Activated CD8-positive, alpha-beta memory T cell treated with anti-CD3 and anti-CD28 coated beads, Interleukin-2, amount 50 U/mL, for 4 hours (primary cell): Measurements from ENCODE around the gene SERPINA10.

Source experiments
- DNase-seq: peaks from one replicate; pipeline ENCODE4 v3.0.0-alpha.2; 2020

Gene SERPINA10, protein sequence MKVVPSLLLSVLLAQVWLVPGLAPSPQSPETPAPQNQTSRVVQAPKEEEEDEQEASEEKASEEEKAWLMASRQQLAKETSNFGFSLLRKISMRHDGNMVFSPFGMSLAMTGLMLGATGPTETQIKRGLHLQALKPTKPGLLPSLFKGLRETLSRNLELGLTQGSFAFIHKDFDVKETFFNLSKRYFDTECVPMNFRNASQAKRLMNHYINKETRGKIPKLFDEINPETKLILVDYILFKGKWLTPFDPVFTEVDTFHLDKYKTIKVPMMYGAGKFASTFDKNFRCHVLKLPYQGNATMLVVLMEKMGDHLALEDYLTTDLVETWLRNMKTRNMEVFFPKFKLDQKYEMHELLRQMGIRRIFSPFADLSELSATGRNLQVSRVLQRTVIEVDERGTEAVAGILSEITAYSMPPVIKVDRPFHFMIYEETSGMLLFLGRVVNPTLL

GRCh38 chr14:94292872-94293577, at the start of gene SERPINA10:
SERPINA10 (minus strand) TSS chr14:94293268; CDS start chr14:94290593, 2,675 bp downstream.
- no peak for DNase-seq

DNA sequence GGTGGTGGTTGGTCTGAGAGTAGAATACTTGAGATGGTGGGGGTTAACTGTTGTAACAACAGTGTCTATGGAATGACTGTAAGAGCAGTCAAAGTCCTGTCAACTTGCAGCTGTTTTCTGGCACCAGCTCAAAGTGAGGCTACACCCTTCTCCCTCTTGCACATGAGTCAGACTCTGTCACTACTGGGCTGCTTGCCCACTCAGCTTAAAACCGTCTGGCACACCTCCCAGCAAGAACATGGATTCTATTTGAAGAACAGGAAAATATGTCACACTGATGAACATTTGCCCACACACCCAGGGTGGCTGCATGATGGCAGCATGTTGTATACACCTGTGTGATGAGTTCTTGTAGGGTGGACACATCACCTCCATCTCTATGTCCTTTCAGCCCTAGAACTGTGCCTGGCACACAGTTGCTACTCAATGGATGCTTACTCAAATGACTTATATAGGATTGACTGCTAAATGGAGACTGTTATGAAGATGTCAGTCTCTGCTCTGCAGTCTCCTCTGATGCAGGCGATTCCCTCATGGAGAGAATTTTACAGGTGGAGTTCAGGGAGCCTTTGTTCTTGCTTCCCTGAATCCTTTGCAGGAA, 49.4 kb upstream of the SERPINA10 start:
- no peak for DNase-seq

GRCh38 chr14:94341656-94342333, 48.7 kb upstream of the SERPINA10 start:
- DNase-seq = no peak

DNA sequence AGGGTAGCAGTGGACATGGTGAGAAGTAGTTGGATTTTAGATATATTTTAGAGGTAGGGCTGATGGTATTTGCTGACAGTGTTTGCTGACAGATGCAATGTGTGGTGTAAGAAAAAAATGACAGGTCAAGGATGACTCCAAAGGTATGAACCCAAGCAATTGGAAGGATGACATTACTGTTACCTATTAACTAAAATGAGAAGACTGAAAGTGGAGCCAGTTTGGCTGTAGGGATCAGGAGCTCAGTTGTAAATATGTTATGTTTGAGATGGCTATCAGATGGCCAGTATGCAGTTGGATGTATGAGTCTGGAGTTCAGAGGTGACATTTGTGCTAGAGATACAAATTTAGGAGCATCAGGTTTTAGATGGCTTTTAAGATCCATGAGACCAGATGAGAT, 47.5 kb upstream of the SERPINA10 start:
- no peak for DNase-seq

- no peak for DNase-seq
Measured at GRCh38 chr14:94338023-94338422, 45.0 kb upstream of the SERPINA10 start.

- DNase-seq = no peak
Measured at GRCh38 chr14:94337274-94337673, 44.2 kb upstream of the SERPINA10 start.

DNA sequence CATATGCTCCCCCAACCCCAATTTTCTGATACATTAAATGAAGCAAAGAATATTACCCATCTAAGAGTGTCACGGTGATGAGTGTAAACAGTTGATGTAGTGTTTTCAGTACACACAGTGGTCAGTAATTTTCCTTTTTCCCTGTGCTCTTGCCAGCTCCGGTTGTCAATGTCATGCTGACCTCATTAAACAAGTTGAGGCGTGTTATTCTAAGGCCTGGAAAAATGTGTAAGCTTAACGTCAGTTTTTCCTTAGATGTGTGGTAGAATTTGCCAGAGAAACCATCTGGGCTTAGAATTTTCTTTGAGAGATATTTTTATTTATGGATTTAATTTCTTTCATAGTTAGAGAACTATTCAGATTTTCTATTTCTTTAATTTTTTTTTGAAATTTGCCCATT, 41.8 kb upstream of the SERPINA10 start:
- no peak for DNase-seq

DNA sequence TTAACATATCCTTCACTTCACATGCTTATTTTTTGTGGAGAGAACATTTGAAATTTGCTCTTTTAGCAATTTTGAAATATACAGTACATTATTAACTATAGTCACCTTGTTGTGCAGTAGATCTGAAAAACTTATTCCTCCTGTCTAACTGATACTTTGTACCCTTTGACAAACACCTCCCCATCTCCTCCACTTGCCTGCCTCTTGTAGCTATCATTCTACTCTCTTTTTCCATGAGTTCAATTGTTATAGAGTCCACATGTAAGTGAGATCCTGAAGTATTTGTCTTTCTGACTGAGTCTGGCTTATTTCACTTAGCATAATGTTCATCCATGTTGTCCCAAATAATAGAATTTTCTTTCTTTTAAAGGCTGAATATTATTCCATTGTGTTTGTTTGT, 39.5 kb upstream of the SERPINA10 start:
- DNase-seq = no peak

GRCh38 chr14:94332063-94332583, 39.1 kb upstream of the SERPINA10 start:
- no peak for DNase-seq

GRCh38 chr14:94331462-94331861, 38.4 kb upstream of the SERPINA10 start:
- DNase-seq = no peak

DNA sequence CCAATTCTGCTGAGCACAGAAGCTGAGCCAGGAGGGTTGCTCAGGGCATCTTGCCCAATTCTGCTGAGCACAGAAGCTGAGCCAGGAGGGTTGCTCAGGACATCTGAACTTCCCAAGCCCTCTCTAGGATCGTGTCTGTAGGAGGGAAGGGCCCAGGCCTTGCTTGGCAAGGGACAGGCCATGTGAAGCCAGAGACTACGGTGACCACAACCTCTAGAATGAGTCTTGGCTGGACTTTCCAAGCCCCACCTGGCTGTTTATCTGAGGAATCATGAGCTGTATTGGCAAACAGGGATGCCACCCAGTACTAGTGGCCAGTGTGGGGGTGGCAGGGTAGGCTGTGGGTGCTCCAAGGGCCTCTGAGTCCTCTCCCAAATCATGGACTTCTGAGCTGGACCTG, 37.8 kb upstream of the SERPINA10 start:
- DNase-seq = no peak

DNA sequence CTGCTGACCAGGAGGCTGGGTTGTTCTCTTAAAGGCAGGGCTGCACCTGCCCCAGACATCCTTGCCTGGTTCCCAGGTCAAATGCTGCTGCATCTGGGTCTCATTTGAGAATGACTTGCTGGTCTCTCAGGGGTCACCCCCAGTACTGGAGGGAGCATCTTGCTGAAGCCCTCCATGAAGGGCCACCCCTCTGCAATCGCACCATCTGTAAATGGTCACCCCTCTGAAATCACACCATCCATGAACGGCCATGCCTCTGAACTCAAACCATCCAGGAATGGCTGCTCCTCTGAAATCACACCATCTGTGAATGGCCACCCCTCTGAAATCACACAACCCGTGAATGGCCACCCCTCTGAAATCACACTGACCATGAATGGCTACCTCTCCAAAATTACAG, 37.4 kb upstream of the SERPINA10 start:
- no peak for DNase-seq

- no peak for DNase-seq
Measured at GRCh38 chr14:94329857-94330256, 36.8 kb upstream of the SERPINA10 start.

DNA sequence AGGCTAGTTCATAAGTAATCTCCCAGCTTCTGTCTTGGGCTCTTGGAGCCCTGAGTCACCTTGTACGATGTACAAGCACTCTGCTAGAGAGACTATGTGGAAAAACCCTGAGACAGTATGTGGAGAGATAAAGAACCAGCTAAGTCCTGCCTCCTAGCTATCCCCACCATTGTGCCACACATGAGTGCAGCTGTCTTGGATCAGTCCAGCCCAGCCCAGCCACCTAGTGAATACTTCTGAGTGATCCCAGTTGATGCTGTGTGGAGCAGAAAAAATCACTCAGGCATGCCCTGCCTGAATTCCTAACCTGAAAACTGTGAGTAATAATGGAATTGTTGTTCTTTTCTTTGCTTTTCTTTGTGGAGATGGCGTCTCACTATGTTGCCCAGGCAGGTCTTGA, 35.1 kb upstream of the SERPINA10 start:
- no peak for DNase-seq

DNA sequence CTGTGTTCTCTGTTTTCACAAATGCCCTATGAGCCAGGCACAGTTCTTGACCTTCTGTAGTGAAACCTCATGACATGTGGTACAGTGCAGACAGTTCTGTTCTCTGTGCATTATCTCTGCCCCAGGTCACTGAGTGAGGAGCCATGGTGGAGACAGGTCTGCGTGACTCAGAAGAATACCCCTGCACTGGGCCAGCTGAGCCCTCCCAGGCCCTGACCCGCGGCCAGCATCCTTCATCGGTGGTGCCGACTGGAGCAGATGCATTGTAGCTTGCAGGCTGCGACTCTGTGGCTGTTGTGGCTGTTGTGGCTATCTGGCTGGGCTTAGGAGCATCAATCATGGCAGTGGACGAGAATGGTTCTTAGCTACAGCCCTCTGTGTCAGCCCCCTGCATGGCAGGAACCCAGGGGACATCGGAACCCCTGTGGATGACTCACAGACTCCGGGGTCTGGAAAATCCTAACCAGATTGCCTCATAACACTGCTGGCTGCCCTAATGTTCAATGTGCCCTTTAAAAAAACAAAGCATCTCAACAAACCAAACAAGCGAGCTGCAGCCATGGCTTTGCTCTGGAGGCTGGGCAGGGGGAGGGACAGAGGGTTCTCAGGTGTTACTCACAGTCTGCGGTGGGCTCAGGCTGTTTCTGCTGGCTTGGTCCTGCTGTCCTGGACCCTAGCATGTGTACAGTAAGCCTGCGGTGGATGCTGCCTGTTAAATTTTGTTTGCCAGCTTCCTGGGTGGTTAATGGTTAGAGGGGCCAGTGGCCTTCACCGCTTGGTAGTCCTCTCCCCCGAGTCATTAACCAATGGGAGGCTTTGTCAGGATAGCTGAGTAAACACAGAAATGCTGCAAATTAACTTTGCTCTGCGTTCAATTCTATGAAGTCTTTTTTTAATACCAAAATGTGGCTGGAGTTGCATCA, 29.8 kb upstream of the SERPINA10 start, which contains the start of gene SERPINA6:
SERPINA6 (minus strand) TSS at position 689 of the 923 bp plus-strand sequence. CDS start 8,688 bp downstream, outside the sequence.
- DNase-seq = no peak

GRCh38 chr14:94321421-94322271, 28.6 kb upstream of the SERPINA10 start:
- DNase-seq = no peak

GRCh38 chr14:94320243-94320642, 27.2 kb upstream of the SERPINA10 start:
- no peak for DNase-seq

GRCh38 chr14:94317259-94317658, 24.2 kb upstream of the SERPINA10 start:
- DNase-seq = no peak

GRCh38 chr14:94316692-94317091, 23.6 kb upstream of the SERPINA10 start:
- DNase-seq = no peak

GRCh38 chr14:94314890-94315289, 21.8 kb upstream of the SERPINA10 start:
- no peak for DNase-seq
